ENCODE results near the gene TUG1. TPM values are rescaled to one million over a fixed set of nuclear protein-coding genes. Genes with fewer than 3 reads are reported as not detected.
A peak's percentile ranks its signal among the peaks of the same experiment; 100 is the strongest.

Gene TUG1
- total and polyA plus RNA-seq, 9 of the 15 experiments (the other 6 are each of a cell fraction or from before 2014, with no cell fraction given) = 24.7 to 132 (median 58.9) TPM

- TF ChIP-seq RERE (CRISPR knock-in tag; IDR thresholded peaks at IDR 0.05; ENCODE audit: borderline replicate concordance) (no peak), ZNF347 (CRISPR knock-in tag; IDR thresholded peaks at IDR 0.05; ENCODE audit: low read depth) (no peak), DEAF1 (CRISPR knock-in tag; IDR thresholded peaks at IDR 0.05) (no peak), SIN3B (IDR thresholded peaks at IDR 0.05; ENCODE audit: low read depth) (peak; percentile 56; the same call in 1 of the 2 replicates), GABPB1 (CRISPR knock-in tag; IDR thresholded peaks at IDR 0.05) (peak; percentile 87), ZNF384 (IDR thresholded peaks at IDR 0.05; ENCODE audit: low read depth, low read length) (no peak), HDAC2 (IDR thresholded peaks at IDR 0.05) (no peak), HLTF (IDR thresholded peaks at IDR 0.05) (no peak), HNRNPL (IDR thresholded peaks at IDR 0.05; ENCODE audit: low read depth, low read length) (no peak), RNF2 (IDR thresholded peaks at IDR 0.05) (no peak), TFAP4 (CRISPR knock-in tag; IDR thresholded peaks at IDR 0.05; ENCODE audit: borderline replicate concordance) (no peak), MXD1 (CRISPR knock-in tag; IDR thresholded peaks at IDR 0.05; ENCODE audit: borderline replicate concordance, poor library complexity, severe bottlenecking) (no peak), MCM2 (IDR thresholded peaks at IDR 0.05; ENCODE audit: low read depth) (no peak), MBD2 (IDR thresholded peaks at IDR 0.05; ENCODE audit: borderline replicate concordance, low read depth) (0 out of 2 replicates have a peak, but pooled peaks have one; percentile 35), ARHGAP35 (IDR thresholded peaks at IDR 0.05; ENCODE audit: partially characterized antibody) (no peak), ZFP30 (CRISPR knock-in tag; IDR thresholded peaks at IDR 0.05; ENCODE audit: borderline replicate concordance) (no peak), SREBF2 (CRISPR knock-in tag; IDR thresholded peaks at IDR 0.05) (no peak), SOX6 (IDR thresholded peaks at IDR 0.05) (0 out of 2 replicates have a peak, but pooled peaks have one; percentile 8)
These were observed at the start of gene TUG1 (continued) for GRCh38 chr22:30968924-30969531.
